K562 (cell line): ENCODE data around the gene AP1M2. TPM values are rescaled to one million over a fixed set of nuclear protein-coding genes. Genes with fewer than 3 reads are reported as not detected.

Source experiments
- ATAC-seq: fragments of 200-7000 bp; cut with Tn5 transposase; 3 replicates; pipeline ENCODE4 v1.9.1; 2020; ENCODE audit warnings: moderate library complexity
- BruUV-seq: library from RNA; stranded (reverse); fragments of 400-500 nt; replicated peaks from 2 replicates; lab custom pipeline; 2021; lab: Mats Ljungman, UMichigan
- CTCF ChIA-PET: fragments of 300-600 bp; formaldehyde crosslinking; extraction: SDS; loops from one replicate; lab custom pipeline; 2021; ENCODE audit warnings: low intra/inter-chr PET ratio; lab: Yijun Ruan, JAX
- POLR2A ChIA-PET: fragments of 300-600, 350-650 bp; sonication (Branson Sonifier 250); formaldehyde crosslinking; extraction: SDS; loops from one replicate; lab custom pipeline; 2021; ENCODE audit warnings: antibody characterized with exemption, inconsistent platforms; lab: Yijun Ruan, JAX
- DNase-seq, 4 experiments: peaks; one replicate each; pipeline versions ENCODE4 v3.0.0 to v3.0.0-alpha.2; 2011 to 2018; ENCODE audit warnings: low spot score in 3 of 4, mixed read lengths in 3 of 4; ENCODE audit errors: extremely low read depth in 1 of 4
- FAIRE-seq: peaks from 2 replicates; lab custom pipeline; 2011; peaks lifted over from hg19 to GRCh38; lab: Jason Lieb, UNC
- H2AFZ ChIP-seq: 2 replicates; pipeline ENCODE4 v1.6.0; 2011; ENCODE audit warnings: low read depth, low read length, control low read depth, inconsistent platforms
- H3K27ac ChIP-seq: fragments of 200-600 bp; 3 replicates; pipeline ENCODE4 v1.8.0; 2011; ENCODE audit warnings: low read depth, mild to moderate bottlenecking, control low read depth, inconsistent platforms, low read length, moderate library complexity, mixed read lengths; ENCODE audit errors: extremely low read depth
- H3K27me3 ChIP-seq, 2 experiments: fragments of 300-600 bp in 1 of 2; 2 replicates in 1 of 2; 3 replicates in 1 of 2; pipeline versions ENCODE4 v1.6.0 to v1.8.0; 2011; ENCODE audit warnings: inconsistent platforms in 2 of 2, low read length in 2 of 2, mild to moderate bottlenecking in 1 of 2, mixed read lengths in 1 of 2, moderate library complexity in 1 of 2; ENCODE audit not compliant: control insufficient read depth in 2 of 2, insufficient read depth in 2 of 2
- H3K36me3 ChIP-seq: fragments of 300-600 bp; 3 replicates; pipeline ENCODE4 v1.8.0; 2011; ENCODE audit warnings: mild to moderate bottlenecking, low read length, inconsistent platforms; ENCODE audit not compliant: control insufficient read depth, insufficient read depth
- H3K4me1 ChIP-seq, 2 experiments: fragments of 200-600 bp in 1 of 2; replicated peaks in 1 of 2; 2 replicates in 1 of 2; 3 replicates in 1 of 2; pipeline versions ENCODE4 v1.5.1 to v1.8.0; 2011; ENCODE audit warnings: inconsistent platforms in 2 of 2, low read length in 2 of 2, mild to moderate bottlenecking in 1 of 2, mixed read lengths in 1 of 2, moderate library complexity in 1 of 2; ENCODE audit not compliant: control insufficient read depth in 2 of 2, insufficient read depth in 2 of 2
- H3K4me2 ChIP-seq: 2 replicates; pipeline ENCODE4 v1.6.1; 2011; ENCODE audit warnings: low read length, control low read depth, inconsistent platforms, mixed read lengths; ENCODE audit not compliant: insufficient read depth
- H3K4me3 ChIP-seq: fragments of 200-600 bp; sonication (generic), shearing (Covaris generic); 2 replicates; pipeline ENCODE4 v1.5.1; 2016; ENCODE audit warnings: control low read depth, inconsistent platforms
- H3K79me2 ChIP-seq: fragments of 200-600 bp; 3 replicates; pipeline ENCODE4 v1.8.0; 2011; ENCODE audit warnings: low read length, inconsistent platforms; ENCODE audit not compliant: control insufficient read depth, insufficient read depth
- H3K9ac ChIP-seq, 2 experiments: 2 replicates each; pipeline versions ENCODE4 v1.6.0 to v1.6.1; 2011; ENCODE audit warnings: low read depth in 2 of 2, low read length in 2 of 2, control low read depth in 1 of 2, inconsistent platforms in 1 of 2, mild to moderate bottlenecking in 1 of 2, mixed read lengths in 1 of 2; ENCODE audit not compliant: insufficient read depth in 1 of 2
- H3K9me1 ChIP-seq: one replicate; pipeline ENCODE4 v1.6.0; 2011; ENCODE audit warnings: inconsistent platforms, mild to moderate bottlenecking, low read length, moderate library complexity; ENCODE audit not compliant: control insufficient read depth, insufficient read depth
- H3K9me3 ChIP-seq: replicated peaks from 2 replicates; pipeline ENCODE4 v1.5.1; 2011; ENCODE audit warnings: low read depth, low read length, inconsistent platforms; ENCODE audit not compliant: control insufficient read depth, insufficient read depth
- H4K20me1 ChIP-seq: replicated peaks from 2 replicates; pipeline ENCODE4 v1.6.1; 2011; ENCODE audit warnings: low read length, inconsistent platforms, mixed read lengths; ENCODE audit not compliant: control insufficient read depth, insufficient read depth
- EWSR1 ChIP-seq: fragments of 450-650 bp; IDR thresholded peaks from 2 replicates; pipeline ENCODE4 v1.6.1; 2018; ENCODE audit warnings: borderline replicate concordance, mild to moderate bottlenecking, low read depth, moderate library complexity; ENCODE audit not compliant: partially characterized antibody
- HMGN3 ChIP-seq: IDR thresholded peaks from 2 replicates; pipeline ENCODE4 v1.6.1; 2011; ENCODE audit warnings: borderline replicate concordance, low read depth, mild to moderate bottlenecking, mixed read lengths, low read length; ENCODE audit not compliant: insufficient read length; ENCODE audit errors: extremely low read depth
- NRF1 ChIP-seq, 2 experiments: fragments of 450-650 bp; IDR thresholded peaks in 1 of 2; conservative IDR thresholded peaks in 1 of 2; 2 replicates each; pipeline ENCODE4 v1.6.1; 2014; ENCODE audit warnings: mild to moderate bottlenecking in 2 of 2
- PML ChIP-seq: IDR thresholded peaks from 2 replicates; pipeline ENCODE4 v1.6.1; 2012; ENCODE audit warnings: low read length, inconsistent platforms
- RAD21 ChIP-seq, 2 experiments: fragments of 250-450 bp in 1 of 2; fragments of 450-650 bp in 1 of 2; sonication (Bioruptor Pico) in 1 of 2; formaldehyde crosslinking in 1 of 2; IDR thresholded peaks in 1 of 2; conservative IDR thresholded peaks in 1 of 2; 2 replicates each; pipeline versions ENCODE4 v1.4.0 to v1.8.0; 2020 to 2022; ENCODE audit warnings: mild to moderate bottlenecking in 2 of 2, moderate library complexity in 1 of 2
- RBM14 ChIP-seq: fragments of 200-400 bp; formaldehyde crosslinking; IDR thresholded peaks from 2 replicates; pipeline ENCODE4 v1.6.1; 2018; ENCODE audit warnings: low read depth, mild to moderate bottlenecking, low read length, moderate library complexity, borderline replicate concordance; ENCODE audit not compliant: insufficient read depth
- ZNF3 ChIP-seq: fragments of 250-450 bp; sonication (Bioruptor Pico); IDR thresholded peaks from 2 replicates; pipeline ENCODE4 v1.5.0; 2021; ENCODE audit warnings: mild to moderate bottlenecking, moderate library complexity
- WGBS: fragments of 100-300 bp; shearing (Covaris generic); methylation state at CpG from one replicate; pipeline ENCODE4 v1.1.6; 2016; ENCODE audit warnings: low coverage, mixed read lengths; ENCODE audit not compliant: insufficient coverage; ENCODE audit errors: missing lambda C conversion rate; 5-methylcytosine and 5-hydroxymethylcytosine counted together
- in situ Hi-C: fragments of 300-500 bp; cut with MboI; formaldehyde crosslinking; loops from 4 replicates; pipeline ENCODE4 v1.15.0; 2018; ENCODE audit warnings: inconsistent platforms, mixed read lengths
- intact Hi-C: fragments of 100-400 bp; cut with micrococcal nuclease; formaldehyde crosslinking; loops from 2 replicates; pipeline ENCODE4 v1.14.2; 2022
- polyA plus RNA-seq, 8 experiments: library from polyadenylated mRNA; depleted of rRNA in 4 of 8; stranded (reverse) in 5 of 8; unstranded in 3 of 8; fragments of >200 nt; fragmentation: Nextera tagmentation in 2 of 8; fragmentation: Illumina TruSeq in 1 of 8; extraction: Ambion mirVana in 2 of 8; extraction: Trizol in 1 of 8; gene quantifications; 2 replicates each; pipeline versions ENCODE4 v1.2.1 to v1.2.3, GENCODE V29; 2011 to 2014; ENCODE audit warnings: inconsistent platforms in 1 of 8, missing spikeins in 1 of 8
- total RNA-seq, 7 experiments: library from RNA; depleted of rRNA in 6 of 7; stranded (reverse); fragments of >200 nt in 6 of 7; fragmentation: Illumina TruSeq in 2 of 7; extraction: Trizol in 2 of 7; gene quantifications; 2 replicates each; pipeline versions ENCODE4 v1.2.1 to v1.2.3, GENCODE V29; 2011 to 2021; ENCODE audit warnings: low replicate concordance in 1 of 7
- TF ChIP-seq, protein P1 (sequence below), 3 experiments: fragments of 200-800 bp in 1 of 3; sonication (Bioruptor generic) in 1 of 3; sonication (generic) in 1 of 3; formaldehyde crosslinking in 1 of 3; IDR thresholded peaks; 2 replicates each; pipeline versions ENCODE4 v1.6.1 to v1.8.0; 2016 to 2022; ENCODE audit warnings: mild to moderate bottlenecking in 2 of 3, missing compliant biosample characterization in 2 of 3, missing genetic modification characterization in 2 of 3, missing genetic modification reagents in 1 of 3
- TF ChIP-seq, protein P2 (sequence below): IDR thresholded peaks from 2 replicates; pipeline ENCODE4 v1.6.1; 2014; ENCODE audit warnings: antibody characterized with exemption
- TF ChIP-seq, protein P3 (sequence below): fragments of 450-650 bp; IDR thresholded peaks from 2 replicates; pipeline ENCODE4 v1.6.1; 2014; ENCODE audit warnings: low read depth, mild to moderate bottlenecking, moderate library complexity, borderline replicate concordance
- TF ChIP-seq, protein P4 (sequence below): fragments of 250-450 bp; sonication (Bioruptor Pico); IDR thresholded peaks from 2 replicates; pipeline ENCODE4 v1.5.0; 2021
- TF ChIP-seq, protein P5 (sequence below), 3 experiments: IDR thresholded peaks in 2 of 3; conservative IDR thresholded peaks in 1 of 3; 2 replicates each; pipeline ENCODE4 v1.5.1; 2011 to 2012; ENCODE audit warnings: low read length in 3 of 3, mild to moderate bottlenecking in 3 of 3, control low read depth in 2 of 3, improper control_type of control experiment in 1 of 3, inconsistent platforms in 1 of 3, low read depth in 1 of 3, mixed read lengths in 1 of 3, moderate library complexity in 1 of 3; ENCODE audit not compliant: insufficient read depth in 2 of 3

The AP1M2 gene
- total and polyA plus RNA-seq, 9 of the 15 experiments (the other 6 are each of a cell fraction or from before 2014, with no cell fraction given): 0.33 to 1.4 (median 0.89) TPM; not detected in 1

DNA sequence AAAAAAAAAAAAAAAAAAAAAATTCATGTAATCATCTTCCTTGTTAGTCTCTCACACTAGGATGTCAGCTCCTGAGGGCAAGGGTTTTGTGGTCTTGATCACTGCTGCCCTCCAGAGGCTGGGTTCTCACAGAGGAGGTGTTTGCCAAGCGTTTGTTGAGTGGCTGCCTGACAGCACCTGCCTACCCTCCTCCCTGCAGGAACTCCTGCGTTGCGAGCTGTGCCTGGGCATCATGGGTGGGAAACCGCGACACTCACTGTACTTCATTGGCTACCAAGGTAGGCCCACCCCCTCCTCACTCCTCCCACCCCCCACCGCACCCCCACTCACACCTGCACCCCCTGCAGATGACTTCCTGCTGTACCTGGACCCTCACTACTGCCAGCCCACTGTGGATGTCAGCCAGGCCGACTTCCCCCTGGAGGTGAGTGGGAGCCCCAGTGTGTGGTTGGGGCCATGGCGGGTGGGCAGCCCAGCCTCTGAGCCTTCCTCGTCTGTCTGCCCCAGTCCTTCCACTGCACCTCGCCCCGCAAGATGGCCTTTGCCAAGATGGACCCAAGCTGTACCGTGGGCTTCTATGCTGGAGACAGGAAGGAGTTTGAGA is 35.3 kb downstream of the AP1M2 start:
- Histone ChIP-seq H3K4me3 (no peak overlapping the region), H3K79me2 (peaks cover 7% of the 10 kb centered on the region), H3K4me1 (peaks cover 0 to 24% of the 10 kb centered on the region in 2 experiments; a peak in 2 of 5 replicates), H3K36me3 (peaks cover 90% of the 10 kb centered on the region), H3K9ac (no peak overlapping the region), H2AFZ (no peak overlapping the region), H3K27me3 (no peaks in the 10 kb centered on the region), H3K4me2 (no peak overlapping the region), H4K20me1 (peaks cover 11% of the 10 kb centered on the region), H3K9me1 (no peaks in the 10 kb centered on the region), H3K27ac (no peak overlapping the region), H3K9me3 (peaks cover 3% of the 10 kb centered on the region)
- ChIA-PET CTCF (no interaction called here), POLR2A (interaction anchor here (1.3 to 2.0 kb wide), 3 partner anchors 9 to 18 kb away, joined by 6 to 10 read pairs (median 7); no protein-coding TSS in a partner anchor)
- DNase-seq: no peak
- WGBS: 86% methylated on average over 11 of the region's 12 CpGs
- BruUV-seq: no TSS peak
- intact Hi-C loops (no loop called here), in situ Hi-C loops (no loop called here)
- FAIRE-seq: peak; percentile 19
- ATAC-seq: no peak; the same call in 2 of the 3 replicates
- TF ChIP-seq, protein P1, sequence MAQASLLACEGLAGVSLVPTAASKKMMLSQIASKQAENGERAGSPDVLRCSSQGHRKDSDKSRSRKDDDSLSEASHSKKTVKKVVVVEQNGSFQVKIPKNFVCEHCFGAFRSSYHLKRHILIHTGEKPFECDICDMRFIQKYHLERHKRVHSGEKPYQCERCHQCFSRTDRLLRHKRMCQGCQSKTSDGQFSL (CRISPR knock-in tag; IDR thresholded peaks at IDR 0.05): peak; percentile 63; the same call in 1 of the 2 replicates
- TF ChIP-seq, protein P1 (tag; IDR thresholded peaks at IDR 0.05): 0 out of 4 replicates have a peak, but pooled peaks of 1 of the 2 experiments have one; percentile 25
- TF ChIP-seq, protein P2, sequence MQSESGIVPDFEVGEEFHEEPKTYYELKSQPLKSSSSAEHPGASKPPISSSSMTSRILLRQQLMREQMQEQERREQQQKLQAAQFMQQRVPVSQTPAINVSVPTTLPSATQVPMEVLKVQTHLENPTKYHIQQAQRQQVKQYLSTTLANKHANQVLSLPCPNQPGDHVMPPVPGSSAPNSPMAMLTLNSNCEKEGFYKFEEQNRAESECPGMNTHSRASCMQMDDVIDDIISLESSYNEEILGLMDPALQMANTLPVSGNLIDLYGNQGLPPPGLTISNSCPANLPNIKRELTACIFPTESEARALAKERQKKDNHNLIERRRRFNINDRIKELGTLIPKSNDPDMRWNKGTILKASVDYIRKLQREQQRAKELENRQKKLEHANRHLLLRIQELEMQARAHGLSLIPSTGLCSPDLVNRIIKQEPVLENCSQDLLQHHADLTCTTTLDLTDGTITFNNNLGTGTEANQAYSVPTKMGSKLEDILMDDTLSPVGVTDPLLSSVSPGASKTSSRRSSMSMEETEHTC: no peak
- TF ChIP-seq, protein P3, sequence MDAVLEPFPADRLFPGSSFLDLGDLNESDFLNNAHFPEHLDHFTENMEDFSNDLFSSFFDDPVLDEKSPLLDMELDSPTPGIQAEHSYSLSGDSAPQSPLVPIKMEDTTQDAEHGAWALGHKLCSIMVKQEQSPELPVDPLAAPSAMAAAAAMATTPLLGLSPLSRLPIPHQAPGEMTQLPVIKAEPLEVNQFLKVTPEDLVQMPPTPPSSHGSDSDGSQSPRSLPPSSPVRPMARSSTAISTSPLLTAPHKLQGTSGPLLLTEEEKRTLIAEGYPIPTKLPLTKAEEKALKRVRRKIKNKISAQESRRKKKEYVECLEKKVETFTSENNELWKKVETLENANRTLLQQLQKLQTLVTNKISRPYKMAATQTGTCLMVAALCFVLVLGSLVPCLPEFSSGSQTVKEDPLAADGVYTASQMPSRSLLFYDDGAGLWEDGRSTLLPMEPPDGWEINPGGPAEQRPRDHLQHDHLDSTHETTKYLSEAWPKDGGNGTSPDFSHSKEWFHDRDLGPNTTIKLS: no peak
- TF ChIP-seq NRF1 (conservative IDR thresholded peaks at IDR 0.05 in 1 of 2, IDR thresholded peaks at IDR 0.05 in 1 of 2) (no peak), EWSR1 (no peak), HMGN3 (no peak), PML (no peak), ZNF3 (peak; percentile 84), RBM14 (no peak), RAD21 (CRISPR knock-in tag; conservative IDR thresholded peaks at IDR 0.05 in 1 of 2, IDR thresholded peaks at IDR 0.05 in 1 of 2) (peak in 1 of 2 experiments; percentile 27; a peak in 2 of 4 replicates)
- TF ChIP-seq, protein P4, sequence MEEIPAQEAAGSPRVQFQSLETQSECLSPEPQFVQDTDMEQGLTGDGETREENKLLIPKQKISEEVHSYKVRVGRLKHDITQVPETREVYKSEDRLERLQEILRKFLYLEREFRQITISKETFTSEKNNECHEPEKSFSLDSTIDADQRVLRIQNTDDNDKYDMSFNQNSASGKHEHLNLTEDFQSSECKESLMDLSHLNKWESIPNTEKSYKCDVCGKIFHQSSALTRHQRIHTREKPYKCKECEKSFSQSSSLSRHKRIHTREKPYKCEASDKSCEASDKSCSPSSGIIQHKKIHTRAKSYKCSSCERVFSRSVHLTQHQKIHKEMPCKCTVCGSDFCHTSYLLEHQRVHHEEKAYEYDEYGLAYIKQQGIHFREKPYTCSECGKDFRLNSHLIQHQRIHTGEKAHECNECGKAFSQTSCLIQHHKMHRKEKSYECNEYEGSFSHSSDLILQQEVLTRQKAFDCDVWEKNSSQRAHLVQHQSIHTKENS (CRISPR knock-in tag): no peak
- TF ChIP-seq, protein P5, sequence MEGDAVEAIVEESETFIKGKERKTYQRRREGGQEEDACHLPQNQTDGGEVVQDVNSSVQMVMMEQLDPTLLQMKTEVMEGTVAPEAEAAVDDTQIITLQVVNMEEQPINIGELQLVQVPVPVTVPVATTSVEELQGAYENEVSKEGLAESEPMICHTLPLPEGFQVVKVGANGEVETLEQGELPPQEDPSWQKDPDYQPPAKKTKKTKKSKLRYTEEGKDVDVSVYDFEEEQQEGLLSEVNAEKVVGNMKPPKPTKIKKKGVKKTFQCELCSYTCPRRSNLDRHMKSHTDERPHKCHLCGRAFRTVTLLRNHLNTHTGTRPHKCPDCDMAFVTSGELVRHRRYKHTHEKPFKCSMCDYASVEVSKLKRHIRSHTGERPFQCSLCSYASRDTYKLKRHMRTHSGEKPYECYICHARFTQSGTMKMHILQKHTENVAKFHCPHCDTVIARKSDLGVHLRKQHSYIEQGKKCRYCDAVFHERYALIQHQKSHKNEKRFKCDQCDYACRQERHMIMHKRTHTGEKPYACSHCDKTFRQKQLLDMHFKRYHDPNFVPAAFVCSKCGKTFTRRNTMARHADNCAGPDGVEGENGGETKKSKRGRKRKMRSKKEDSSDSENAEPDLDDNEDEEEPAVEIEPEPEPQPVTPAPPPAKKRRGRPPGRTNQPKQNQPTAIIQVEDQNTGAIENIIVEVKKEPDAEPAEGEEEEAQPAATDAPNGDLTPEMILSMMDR (IDR thresholded peaks at IDR 0.05 in 2 of 3, conservative IDR thresholded peaks at IDR 0.05 in 1 of 3; ENCODE audit: insufficient read depth in 2 of 3, low read depth in 1 of 3, low read length in 3 of 3): peak in 1 of 3 experiments; percentile 17; a peak in 2 of 6 replicates
